Adrenal gland (tissue), 12 donors: ENCODE measurements around the gene ERMP1. TPM values are rescaled to one million over a fixed set of nuclear protein-coding genes. Genes with fewer than 3 reads are reported as not detected.

Experiments used
- DNase-seq, 7 donors: peaks; one replicate each; pipeline ENCODE4 v3.0.0-alpha.2; 2019 to 2020
- H3K27ac ChIP-seq, 5 donors: fragments of 200-600 bp; sonication (generic) in 4 of 5; 1 replicate in 3 of 5; 2 replicates in 2 of 5; pipeline versions ENCODE4 v1.5.1 to v1.8.0; 2016 to 2020; ENCODE audit warnings: mild to moderate bottlenecking in 1 of 5
- H3K27me3 ChIP-seq: fragments of 200-600 bp; 2 replicates; pipeline ENCODE4 v1.8.0; 2021
- H3K36me3 ChIP-seq, 2 donors: fragments of 200-600 bp; replicated peaks in 1 of 2; 1 replicate in 1 of 2; 2 replicates in 1 of 2; pipeline versions ENCODE4 v1.5.1 to v1.8.0; 2018 to 2022
- H3K4me1 ChIP-seq, 2 donors: fragments of 200-600 bp; replicated peaks in 1 of 2; 1 replicate in 1 of 2; 2 replicates in 1 of 2; pipeline versions ENCODE4 v1.5.1 to v1.8.0; 2018 to 2021
- H3K4me3 ChIP-seq, 4 donors: fragments of 200-600 bp; sonication (generic) in 3 of 4; one replicate each; pipeline ENCODE4 v1.5.1; 2016 to 2018
- H3K9me3 ChIP-seq, 3 donors: fragments of 200-600 bp; sonication (generic) in 1 of 3; replicated peaks in 1 of 3; 1 replicate in 2 of 3; 2 replicates in 1 of 3; pipeline versions ENCODE4 v1.5.1 to v1.8.0; 2016 to 2021
- POLR2A ChIP-seq, 2 donors: fragments of 450-650 bp; IDR thresholded peaks; one replicate each; pipeline ENCODE4 v1.6.1; 2017; ENCODE audit warnings: antibody characterized with exemption in 2 of 2, mild to moderate bottlenecking in 2 of 2, moderate library complexity in 1 of 2
- WGBS, 4 donors: extraction: QIAGEN DNeasy Blood & Tissue Kit in 2 of 4; methylation state at CpG; one replicate each; pipeline versions ENCODE4 v1.1.5 to v1.1.7; 2013 to 2017; 5-methylcytosine and 5-hydroxymethylcytosine counted together
- intact Hi-C, 2 donors: fragments of 100-400 bp; cut with DNase I; formaldehyde crosslinking; loops; one replicate each; pipeline versions ENCODE4 v1.14.1 to v1.15.0; 2022 to 2023
- polyA plus RNA-seq, 3 donors: library from polyadenylated mRNA; stranded (reverse); fragments of 200-250 nt in 2 of 3; fragments of 350-450 nt in 1 of 3; fragmentation: Illumina TruSeq in 1 of 3; extraction: RNeasy Lipid Tissue Mini Kit (QIAGEN cat#74804) in 1 of 3; gene quantifications; one replicate each; pipeline ENCODE4 v1.2.3, GENCODE V29; 2013 to 2014
- total RNA-seq, 9 donors: library from RNA; depleted of rRNA in 4 of 9; stranded (reverse); fragments of >200 nt in 4 of 9; fragments of 120-200 nt in 1 of 9; fragmentation: NEBNext Ultra II Directional in 1 of 9; extraction: Animal tissue kit (Norgen Biotek cat#: 25700) in 1 of 9; gene quantifications; one replicate each; pipeline versions ENCODE4 v1.1.0 to v1.2.4, GENCODE V29; 2013 to 2023
- TF ChIP-seq, protein P1 (sequence below), 6 experiments: fragments of 450-650 bp in 4 of 6; fragments of 200-600 bp in 2 of 6; sonication (generic) in 1 of 6; IDR thresholded peaks; 1 replicate in 5 of 6; 2 replicates in 1 of 6; pipeline versions ENCODE4 v1.5.1 to v1.8.0; 2016 to 2021; ENCODE audit warnings: antibody characterized with exemption in 6 of 6, mild to moderate bottlenecking in 2 of 6, moderate library complexity in 1 of 6
- donor health status: healthy with polysubstance abuse.
- donor health status: Bipolar disorder and iron deficiency.
- donor health status: DM: yes; HTN: yes; CAD: no.
- donor health status: DM: no; HTN: no; CAD: no.
- donor health status: DM: no; HTN: no; CAD: no.
- donor health status: DM: yes; HTN: yes; CAD: no.

ERMP1 gene
- total and polyA plus RNA-seq, 12 donors = 6.0 to 120 (median 38.6) TPM

GRCh38 chr9:5845157-5845531, 12.2 kb upstream of the ERMP1 start:
- H3K9me3 ChIP-seq = no peaks in the 10 kb centered on the region
- peak overlapping the region in 2 of 5 donors; percentile 2 to 20 for H3K27ac ChIP-seq
- H3K4me1 ChIP-seq = peaks cover 0 to 16% of the 10 kb centered on the region in 2 donors
- intact Hi-C loops = no loop called here
- H3K4me3 ChIP-seq = no peak overlapping the region
- no peak for DNase-seq
- 48 to 76% (median 70%) methylated on average over 1 of the region's 1 CpG for WGBS, 4 donors
- H3K27me3 ChIP-seq = no peaks in the 10 kb centered on the region
- H3K36me3 ChIP-seq = no peaks in the 10 kb centered on the region
- TF ChIP-seq POLR2A (IDR thresholded peaks at IDR 0.05) = no peak
- TF ChIP-seq, protein P1, sequence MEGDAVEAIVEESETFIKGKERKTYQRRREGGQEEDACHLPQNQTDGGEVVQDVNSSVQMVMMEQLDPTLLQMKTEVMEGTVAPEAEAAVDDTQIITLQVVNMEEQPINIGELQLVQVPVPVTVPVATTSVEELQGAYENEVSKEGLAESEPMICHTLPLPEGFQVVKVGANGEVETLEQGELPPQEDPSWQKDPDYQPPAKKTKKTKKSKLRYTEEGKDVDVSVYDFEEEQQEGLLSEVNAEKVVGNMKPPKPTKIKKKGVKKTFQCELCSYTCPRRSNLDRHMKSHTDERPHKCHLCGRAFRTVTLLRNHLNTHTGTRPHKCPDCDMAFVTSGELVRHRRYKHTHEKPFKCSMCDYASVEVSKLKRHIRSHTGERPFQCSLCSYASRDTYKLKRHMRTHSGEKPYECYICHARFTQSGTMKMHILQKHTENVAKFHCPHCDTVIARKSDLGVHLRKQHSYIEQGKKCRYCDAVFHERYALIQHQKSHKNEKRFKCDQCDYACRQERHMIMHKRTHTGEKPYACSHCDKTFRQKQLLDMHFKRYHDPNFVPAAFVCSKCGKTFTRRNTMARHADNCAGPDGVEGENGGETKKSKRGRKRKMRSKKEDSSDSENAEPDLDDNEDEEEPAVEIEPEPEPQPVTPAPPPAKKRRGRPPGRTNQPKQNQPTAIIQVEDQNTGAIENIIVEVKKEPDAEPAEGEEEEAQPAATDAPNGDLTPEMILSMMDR (IDR thresholded peaks at IDR 0.05) = no peak

- Histone ChIP-seq H3K4me3 (no peak overlapping the region), H3K9me3 (no peaks in the 10 kb centered on the region), H3K27me3 (no peaks in the 10 kb centered on the region), H3K36me3 (no peaks in the 10 kb centered on the region), H3K4me1 (peaks cover 11 to 25% of the 10 kb centered on the region in 2 donors), H3K27ac (peak overlapping the region in 4 of 5 donors; percentile 20 to 86 (median 46))
- TF ChIP-seq, protein P1 (IDR thresholded peaks at IDR 0.05) = no peak
- TF ChIP-seq POLR2A (IDR thresholded peaks at IDR 0.05) = no peak
- intact Hi-C loops = no loop called here
- WGBS, 4 donors = 46 to 59% (median 54%) methylated on average over 8 of the region's 8 CpGs
- no peak for DNase-seq
Observed at GRCh38 chr9:5843794-5844471, 11.0 kb upstream of the ERMP1 start.

GRCh38 chr9:5842929-5843793, 10.2 kb upstream of the ERMP1 start:
- WGBS, 4 donors = 59 to 71% (median 66%) methylated on average over 5 of the region's 5 CpGs
- Histone ChIP-seq H3K4me3 (no peak overlapping the region), H3K27me3 (no peaks in the 10 kb centered on the region), H3K36me3 (no peaks in the 10 kb centered on the region), H3K4me1 (peaks cover 14 to 29% of the 10 kb centered on the region in 2 donors), H3K27ac (peak overlapping the region in 3 of 5 donors; percentile 20 to 86 (median 50)), H3K9me3 (no peaks in the 10 kb centered on the region)
- intact Hi-C loops = no loop called here
- TF ChIP-seq, protein P1 (IDR thresholded peaks at IDR 0.05) = no peak
- TF ChIP-seq POLR2A (IDR thresholded peaks at IDR 0.05) = no peak
- no peak for DNase-seq

GRCh38 chr9:5841771-5842573, 9.1 kb upstream of the ERMP1 start:
- H3K36me3 ChIP-seq = no peaks in the 10 kb centered on the region
- TF ChIP-seq, protein P1 (IDR thresholded peaks at IDR 0.05) = no peak
- TF ChIP-seq POLR2A (IDR thresholded peaks at IDR 0.05) = no peak
- H3K27ac ChIP-seq = no peak overlapping the region
- WGBS, 4 donors = 77 to 93% (median 81%) methylated on average over 12 of the region's 12 CpGs
- intact Hi-C loops = no loop called here
- H3K27me3 ChIP-seq = no peaks in the 10 kb centered on the region
- peaks cover 14 to 29% of the 10 kb centered on the region in 2 donors for H3K4me1 ChIP-seq
- DNase-seq = no peak
- no peaks in the 10 kb centered on the region for H3K9me3 ChIP-seq
- no peak overlapping the region for H3K4me3 ChIP-seq
